Measurements from ENCODE around the gene IKZF5. TPM values are rescaled to one million over a fixed set of nuclear protein-coding genes. Genes with fewer than 3 reads are reported as not detected.

The IKZF5 gene
- total and polyA plus RNA-seq, 9 of the 15 experiments (the other 6 are each of a cell fraction or from before 2014, with no cell fraction given): 3.8 to 19.6 (median 12.4) TPM

GRCh38 chr10:122953902-122954730, 54.5 kb downstream of the IKZF5 start, which contains the start of gene C10orf88 (continued):
- no peak for TF ChIP-seq CHD7 (IDR thresholded peaks at IDR 0.05; ENCODE audit: low read depth, low read length)
- TF ChIP-seq RUNX1 (IDR thresholded peaks at IDR 0.05; ENCODE audit: low read depth): no peak
- TF ChIP-seq CSDE1 (IDR thresholded peaks at IDR 0.05): no peak
- no peak for TF ChIP-seq ZNF121 (CRISPR knock-in tag; conservative IDR thresholded peaks at IDR 0.05)
- no peak for TF ChIP-seq ZNF174 (CRISPR knock-in tag; IDR thresholded peaks at IDR 0.05)
- TF ChIP-seq ZNF277 (CRISPR knock-in tag; IDR thresholded peaks at IDR 0.05; ENCODE audit: borderline replicate concordance): no peak
- TF ChIP-seq MTA2 (IDR thresholded peaks at IDR 0.05; ENCODE audit: low read depth): no peak
- no peak for TF ChIP-seq MYBL2 (IDR thresholded peaks at IDR 0.05; ENCODE audit: low read depth)
- no peak for TF ChIP-seq MYBL2 (CRISPR knock-in tag; IDR thresholded peaks at IDR 0.05; ENCODE audit: borderline replicate concordance)
- no peak for TF ChIP-seq MAFG (tag; conservative IDR thresholded peaks at IDR 0.05)
- no peak for TF ChIP-seq CEBPG (CRISPR knock-in tag; IDR thresholded peaks at IDR 0.05)
- no peak for TF ChIP-seq CEBPG (tag; conservative IDR thresholded peaks at IDR 0.05 in 1 of 2, IDR thresholded peaks at IDR 0.05 in 1 of 2)
- no peak for TF ChIP-seq SP2 (IDR thresholded peaks at IDR 0.05; ENCODE audit: extremely low read depth, low read depth, low read length, poor library complexity, severe bottlenecking)
- TF ChIP-seq MYNN (IDR thresholded peaks at IDR 0.05): no peak
- no peak for TF ChIP-seq MYNN (CRISPR knock-in tag; IDR thresholded peaks at IDR 0.05)
- TF ChIP-seq ZNF274 (IDR thresholded peaks at IDR 0.05; ENCODE audit: borderline replicate concordance, low read depth, low read length): no peak

Measured in K562 (cell line).